GM19397 (cell line): Measurements from ENCODE around the gene POM121L2.
"Not testable (repeated sequence)": the region's sequence is repeated elsewhere in the genome, so short reads cannot be mapped to it uniquely, and the experiment has no call there.

Experiments used
- ATAC-seq: cut with Tn5 transposase; IDR thresholded peaks from one replicate; pipeline ENCODE4 v1.9.1; 2021; ENCODE audit warnings: mild to moderate bottlenecking, moderate library complexity; ENCODE audit not compliant: unreplicated experiment

POM121L2 gene

GRCh38 chr6:27294409-27294808, 17.7 kb downstream of the POM121L2 start:
- ATAC-seq: no peak

- ATAC-seq: no peak
Measured at GRCh38 chr6:27293436-27294098, 18.5 kb downstream of the POM121L2 start.

GRCh38 chr6:27290850-27291208, 21.2 kb downstream of the POM121L2 start:
- ATAC-seq: no peak

- no peak for ATAC-seq
Measured at GRCh38 chr6:27290065-27290849, 21.8 kb downstream of the POM121L2 start.

GRCh38 chr6:27288136-27289044, 23.7 kb downstream of the POM121L2 start:
- no peak for ATAC-seq

GRCh38 chr6:27287751-27288135, 24.3 kb downstream of the POM121L2 start:
- no peak for ATAC-seq

- no peak for ATAC-seq
Measured at GRCh38 chr6:27286141-27286540, 25.9 kb downstream of the POM121L2 start.

GRCh38 chr6:27283279-27283678, 28.8 kb downstream of the POM121L2 start:
- no peak for ATAC-seq

GRCh38 chr6:27281569-27281968, 30.5 kb downstream of the POM121L2 start:
- ATAC-seq: no peak

GRCh38 chr6:27281105-27281539, 31.0 kb downstream of the POM121L2 start:
- ATAC-seq: no peak

- no peak for ATAC-seq
Measured at GRCh38 chr6:27280540-27281000, 31.5 kb downstream of the POM121L2 start.

GRCh38 chr6:27280064-27280539, 32.0 kb downstream of the POM121L2 start:
- ATAC-seq: no peak

GRCh38 chr6:27279513-27280063, 32.5 kb downstream of the POM121L2 start:
- no peak for ATAC-seq

GRCh38 chr6:27275025-27275956, 36.8 kb downstream of the POM121L2 start:
- ATAC-seq: no peak

- no peak for ATAC-seq
Measured at GRCh38 chr6:27273783-27274182, 38.3 kb downstream of the POM121L2 start.

- ATAC-seq: no peak
Measured at GRCh38 chr6:27268803-27269202, 43.3 kb downstream of the POM121L2 start.

GRCh38 chr6:27267857-27268434, 44.1 kb downstream of the POM121L2 start:
- no peak for ATAC-seq

- ATAC-seq: not testable (repeated sequence)
Measured at GRCh38 chr6:27267003-27267402, 45.1 kb downstream of the POM121L2 start.

GRCh38 chr6:27263886-27264285, 48.2 kb downstream of the POM121L2 start:
- no peak for ATAC-seq
